DND-41 (cell line): ENCODE data around the gene CPNE4.

Source experiments
- ATAC-seq: fragments of 200-7000 bp; cut with Tn5 transposase; 3 replicates; pipeline ENCODE4 v1.9.1; 2021; ENCODE audit warnings: low read depth; ENCODE audit not compliant: insufficient read depth
- DNase-seq: peaks from one replicate; pipeline ENCODE4 v3.0.0-alpha.2; 2020
- H2AFZ ChIP-seq: 2 replicates; pipeline ENCODE4 v1.6.0; 2012; ENCODE audit warnings: low read depth, low read length
- H3K27ac ChIP-seq: 2 replicates; pipeline ENCODE4 v1.5.1; 2012; ENCODE audit warnings: low read length, inconsistent platforms
- H3K27me3 ChIP-seq: fragments of 200-600 bp; sonication (generic); 2 replicates; pipeline ENCODE4 v1.6.0; 2012; ENCODE audit warnings: low read length, mild to moderate bottlenecking, inconsistent platforms; ENCODE audit not compliant: insufficient read depth, poor library complexity
- H3K36me3 ChIP-seq: 2 replicates; pipeline ENCODE4 v1.5.1; 2012; ENCODE audit warnings: low read length, inconsistent platforms; ENCODE audit not compliant: insufficient read depth
- H3K4me1 ChIP-seq: 2 replicates; pipeline ENCODE4 v1.5.1; 2012; ENCODE audit warnings: mild to moderate bottlenecking, low read length; ENCODE audit not compliant: insufficient read depth
- H3K4me2 ChIP-seq: 2 replicates; pipeline ENCODE4 v1.6.0; 2012; ENCODE audit warnings: mild to moderate bottlenecking, moderate library complexity, low read length, inconsistent platforms; ENCODE audit not compliant: insufficient read depth
- H3K4me3 ChIP-seq, 2 experiments: fragments of 200-600 bp in 1 of 2; shearing (Covaris generic) in 1 of 2; 2 replicates each; pipeline ENCODE4 v1.5.1; 2012 to 2016; ENCODE audit warnings: inconsistent platforms in 2 of 2, low read length in 2 of 2, mild to moderate bottlenecking in 2 of 2, low read depth in 1 of 2, moderate library complexity in 1 of 2
- H3K79me2 ChIP-seq: 2 replicates; pipeline ENCODE4 v1.6.0; 2012; ENCODE audit warnings: low read length, inconsistent platforms; ENCODE audit not compliant: insufficient read depth
- H3K9ac ChIP-seq: 2 replicates; pipeline ENCODE4 v1.6.0; 2012; ENCODE audit warnings: low read depth, mild to moderate bottlenecking, inconsistent platforms, low read length, moderate library complexity
- H3K9me3 ChIP-seq: 2 replicates; pipeline ENCODE4 v1.5.1; 2012; ENCODE audit warnings: low read length, moderate library complexity, mild to moderate bottlenecking, inconsistent platforms; ENCODE audit not compliant: insufficient read depth, severe bottlenecking
- H4K20me1 ChIP-seq: 2 replicates; pipeline ENCODE4 v1.6.0; 2012; ENCODE audit warnings: low read length; ENCODE audit not compliant: insufficient read depth
- EZH2 ChIP-seq: IDR thresholded peaks from 3 replicates; pipeline ENCODE4 v1.6.1; 2012; ENCODE audit warnings: borderline replicate concordance, low read depth, mild to moderate bottlenecking, moderate library complexity, low read length, inconsistent platforms; ENCODE audit not compliant: severe bottlenecking
- TF ChIP-seq, protein P1 (sequence below): IDR thresholded peaks from 2 replicates; pipeline ENCODE4 v1.5.1; 2012; ENCODE audit warnings: borderline replicate concordance, low read length, moderate library complexity, mild to moderate bottlenecking; ENCODE audit not compliant: poor library complexity, severe bottlenecking; ENCODE audit errors: extremely low read depth

Gene CPNE4

DNA sequence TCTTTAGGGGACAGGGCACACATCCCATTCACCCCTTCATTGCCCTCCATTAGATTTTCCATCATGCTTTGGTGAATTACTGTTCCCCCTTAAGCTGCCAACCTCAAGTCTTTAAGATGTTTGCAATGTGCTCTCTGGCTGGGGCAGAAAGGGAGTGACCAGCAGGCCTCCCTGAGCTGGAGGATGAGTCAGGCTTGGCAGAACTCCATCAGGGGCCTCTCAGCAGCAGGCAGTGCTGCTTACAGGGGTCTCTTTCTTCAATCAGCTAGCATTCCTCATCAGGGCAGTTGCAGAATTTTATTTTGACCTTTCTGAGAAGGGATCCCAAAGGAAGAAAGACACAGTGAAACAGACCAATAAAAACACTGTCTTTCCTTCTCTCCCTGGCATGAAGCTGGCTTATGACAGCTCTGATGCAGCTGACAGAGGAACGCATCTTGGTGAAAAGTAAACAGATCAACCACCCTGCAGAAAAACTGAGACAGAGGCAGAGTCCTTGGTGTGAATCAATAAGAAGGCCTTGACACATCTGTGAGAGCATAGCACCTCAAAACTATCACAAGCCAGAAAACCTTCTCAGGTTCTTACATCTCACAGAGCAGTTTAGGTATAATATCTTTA, 443.3 kb downstream of the CPNE4 start:
- peaks cover 6% of the 10 kb centered on the region for H3K27me3 ChIP-seq
- H3K9ac ChIP-seq: no peak overlapping the region
- H4K20me1 ChIP-seq: no peaks in the 10 kb centered on the region
- no peaks in the 10 kb centered on the region for H3K79me2 ChIP-seq
- ATAC-seq (no peak), DNase-seq (no peak)
- H3K4me3 ChIP-seq: no peak overlapping the region
- no peak overlapping the region for H3K4me2 ChIP-seq
- TF ChIP-seq EZH2: no peak
- TF ChIP-seq, protein P1, sequence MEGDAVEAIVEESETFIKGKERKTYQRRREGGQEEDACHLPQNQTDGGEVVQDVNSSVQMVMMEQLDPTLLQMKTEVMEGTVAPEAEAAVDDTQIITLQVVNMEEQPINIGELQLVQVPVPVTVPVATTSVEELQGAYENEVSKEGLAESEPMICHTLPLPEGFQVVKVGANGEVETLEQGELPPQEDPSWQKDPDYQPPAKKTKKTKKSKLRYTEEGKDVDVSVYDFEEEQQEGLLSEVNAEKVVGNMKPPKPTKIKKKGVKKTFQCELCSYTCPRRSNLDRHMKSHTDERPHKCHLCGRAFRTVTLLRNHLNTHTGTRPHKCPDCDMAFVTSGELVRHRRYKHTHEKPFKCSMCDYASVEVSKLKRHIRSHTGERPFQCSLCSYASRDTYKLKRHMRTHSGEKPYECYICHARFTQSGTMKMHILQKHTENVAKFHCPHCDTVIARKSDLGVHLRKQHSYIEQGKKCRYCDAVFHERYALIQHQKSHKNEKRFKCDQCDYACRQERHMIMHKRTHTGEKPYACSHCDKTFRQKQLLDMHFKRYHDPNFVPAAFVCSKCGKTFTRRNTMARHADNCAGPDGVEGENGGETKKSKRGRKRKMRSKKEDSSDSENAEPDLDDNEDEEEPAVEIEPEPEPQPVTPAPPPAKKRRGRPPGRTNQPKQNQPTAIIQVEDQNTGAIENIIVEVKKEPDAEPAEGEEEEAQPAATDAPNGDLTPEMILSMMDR: no peak
- H3K36me3 ChIP-seq: no peaks in the 10 kb centered on the region
- H3K27ac ChIP-seq: no peak overlapping the region
- H3K9me3 ChIP-seq: no peaks in the 10 kb centered on the region
- no peak overlapping the region for H2AFZ ChIP-seq
- no peaks in the 10 kb centered on the region for H3K4me1 ChIP-seq

DNA sequence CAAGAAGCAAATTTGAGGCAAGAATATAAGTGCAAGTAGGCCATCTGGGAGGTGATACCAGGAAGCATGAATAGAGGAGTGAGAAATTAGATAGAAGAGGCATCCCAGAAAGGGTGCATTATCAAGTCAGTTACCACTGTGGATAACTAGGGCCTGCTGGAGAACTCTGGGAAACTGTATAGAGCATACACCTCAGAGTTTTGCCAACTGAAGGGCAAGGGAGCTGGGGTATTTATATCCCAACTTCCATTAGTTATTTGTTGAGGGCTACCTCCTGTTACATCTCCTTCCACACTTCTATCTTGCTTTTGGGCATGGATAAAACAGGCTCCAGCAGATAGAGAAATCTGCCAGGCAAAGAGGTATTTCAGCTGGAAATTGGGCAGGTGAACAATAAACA, 448.5 kb downstream of the CPNE4 start:
- DNase-seq (no peak), ATAC-seq (no peak)
- H3K4me2 ChIP-seq: no peak overlapping the region
- H3K9ac ChIP-seq: no peak overlapping the region
- H3K4me3 ChIP-seq: no peak overlapping the region
- H4K20me1 ChIP-seq: no peaks in the 10 kb centered on the region
- H3K4me1 ChIP-seq: no peaks in the 10 kb centered on the region
- H3K27me3 ChIP-seq: peaks cover 6% of the 10 kb centered on the region
- no peaks in the 10 kb centered on the region for H3K9me3 ChIP-seq
- H2AFZ ChIP-seq: no peak overlapping the region
- no peak overlapping the region for H3K27ac ChIP-seq
- H3K36me3 ChIP-seq: no peaks in the 10 kb centered on the region
- TF ChIP-seq, protein P1: no peak
- no peak for TF ChIP-seq EZH2
- no peaks in the 10 kb centered on the region for H3K79me2 ChIP-seq

DNA sequence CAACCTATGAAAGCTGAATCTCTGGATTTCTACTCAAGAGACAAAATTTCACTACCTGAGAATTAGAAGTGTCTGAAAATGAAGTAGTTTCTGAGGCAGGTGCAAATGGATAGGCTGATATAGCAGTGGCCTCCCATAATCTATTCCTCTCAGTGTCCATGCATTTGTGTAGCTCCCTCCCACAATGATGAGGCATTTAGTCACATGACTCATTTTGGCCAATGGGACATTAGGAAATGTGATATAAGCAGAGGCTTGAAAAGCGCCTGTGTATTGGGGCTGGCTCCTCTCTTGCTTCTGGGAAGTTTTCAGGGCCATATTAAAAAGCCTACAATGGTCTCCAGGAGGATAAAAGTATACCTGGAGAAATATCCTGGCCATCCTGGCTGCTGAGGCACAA, 452.4 kb downstream of the CPNE4 start:
- H3K36me3 ChIP-seq: no peaks in the 10 kb centered on the region
- no peak overlapping the region for H3K27ac ChIP-seq
- H3K79me2 ChIP-seq: no peaks in the 10 kb centered on the region
- H3K4me1 ChIP-seq: no peaks in the 10 kb centered on the region
- H4K20me1 ChIP-seq: no peaks in the 10 kb centered on the region
- peaks cover 3% of the 10 kb centered on the region for H3K27me3 ChIP-seq
- H2AFZ ChIP-seq: no peak overlapping the region
- H3K4me3 ChIP-seq: no peak overlapping the region
- DNase-seq (no peak), ATAC-seq (no peak)
- TF ChIP-seq, protein P1: no peak
- TF ChIP-seq EZH2: no peak
- H3K4me2 ChIP-seq: no peak overlapping the region
- H3K9me3 ChIP-seq: no peaks in the 10 kb centered on the region
- H3K9ac ChIP-seq: no peak overlapping the region
